Heart left ventricle (tissue), 13 donors: ENCODE results near the gene MACF1.

Source experiments
- POLR2A ChIP-seq, 2 donors: fragments of 450-650 bp; IDR thresholded peaks; one replicate each; pipeline ENCODE4 v1.6.1; 2017; ENCODE audit warnings: antibody characterized with exemption in 2 of 2, mild to moderate bottlenecking in 2 of 2, moderate library complexity in 2 of 2
- TF ChIP-seq, protein P1 (sequence below), 12 donors: fragments of 200-600 bp; sonication (generic) in 4 of 12; IDR thresholded peaks; one replicate each; pipeline versions ENCODE4 v1.5.0 to v1.8.0; 2018 to 2022; ENCODE audit warnings: antibody characterized with exemption in 12 of 12, mild to moderate bottlenecking in 5 of 12
- donor health status: ischemic (EF 13 %, LVEDD 7.1; RV severe dilation, severe dysfunction).
- donor health status: DM: no; HTN: yes; CAD: no.
- donor health status: DM: no; HTN: no; CAD: no.
- donor health status: ischemic (EF 25% LVEDD 6.9; RV normal size, moderate dysfunction).
- donor health status: ischemic (EF 25% LVEDD 5.7; RV mildly dilated, moderate dysfunction).
- donor health status: ischemic (EF 35%, LVEDD 5.7; RV mildly dilated, moderate dysfunction).
- donor health status: nonischemic (EF 11% LVEDD 7.7; RV severe dilation, severe dysfunction).
- donor health status: DM: yes; HTN: yes; CAD: no.
- donor health status: PGD.
- donor health status: ischemic (EF 29% LVEDD 5.4; RV normal size, mild dysfunction).
- donor health status: nonischemic (EF 23%, LVEDD 6.1; RV moderate dilation, normal function).

DNA sequence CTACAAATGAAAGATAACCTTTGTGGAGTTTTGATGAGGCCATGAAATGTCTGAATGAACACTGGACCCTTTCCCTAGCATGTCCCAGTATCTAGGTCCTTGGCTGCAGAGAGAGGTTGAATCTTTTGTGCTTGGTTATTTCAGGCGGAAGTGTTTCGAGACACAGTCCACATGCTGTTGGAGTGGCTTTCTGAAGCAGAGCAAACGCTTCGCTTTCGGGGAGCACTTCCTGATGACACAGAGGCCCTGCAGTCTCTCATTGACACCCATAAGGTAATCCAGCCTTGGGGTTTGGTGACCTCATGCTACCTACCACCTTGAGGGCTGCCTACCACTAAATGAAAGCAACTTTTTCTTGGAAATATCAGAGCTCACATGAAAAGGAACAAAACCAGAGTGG lies 248.0 kb downstream of the MACF1 start:
- TF ChIP-seq, protein P1, sequence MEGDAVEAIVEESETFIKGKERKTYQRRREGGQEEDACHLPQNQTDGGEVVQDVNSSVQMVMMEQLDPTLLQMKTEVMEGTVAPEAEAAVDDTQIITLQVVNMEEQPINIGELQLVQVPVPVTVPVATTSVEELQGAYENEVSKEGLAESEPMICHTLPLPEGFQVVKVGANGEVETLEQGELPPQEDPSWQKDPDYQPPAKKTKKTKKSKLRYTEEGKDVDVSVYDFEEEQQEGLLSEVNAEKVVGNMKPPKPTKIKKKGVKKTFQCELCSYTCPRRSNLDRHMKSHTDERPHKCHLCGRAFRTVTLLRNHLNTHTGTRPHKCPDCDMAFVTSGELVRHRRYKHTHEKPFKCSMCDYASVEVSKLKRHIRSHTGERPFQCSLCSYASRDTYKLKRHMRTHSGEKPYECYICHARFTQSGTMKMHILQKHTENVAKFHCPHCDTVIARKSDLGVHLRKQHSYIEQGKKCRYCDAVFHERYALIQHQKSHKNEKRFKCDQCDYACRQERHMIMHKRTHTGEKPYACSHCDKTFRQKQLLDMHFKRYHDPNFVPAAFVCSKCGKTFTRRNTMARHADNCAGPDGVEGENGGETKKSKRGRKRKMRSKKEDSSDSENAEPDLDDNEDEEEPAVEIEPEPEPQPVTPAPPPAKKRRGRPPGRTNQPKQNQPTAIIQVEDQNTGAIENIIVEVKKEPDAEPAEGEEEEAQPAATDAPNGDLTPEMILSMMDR (IDR thresholded peaks at IDR 0.05): no peak
- no peak for TF ChIP-seq POLR2A (IDR thresholded peaks at IDR 0.05)
